Daoy (cell line): ENCODE measurements around the gene UCP1. TPM values are rescaled to one million over a fixed set of nuclear protein-coding genes. Genes with fewer than 3 reads are reported as not detected.

ENCODE experiments used
- DNase-seq: peaks from one replicate; pipeline ENCODE4 v3.0.0-alpha.2; 2015; ENCODE audit warnings: low read depth
- total RNA-seq: library from RNA; depleted of rRNA; stranded (reverse); fragments of >200 nt; shearing (Covaris generic); gene quantifications from 2 replicates; pipeline ENCODE4 v1.2.3, GENCODE V29; 2014; rRNA removed

The UCP1 gene, protein sequence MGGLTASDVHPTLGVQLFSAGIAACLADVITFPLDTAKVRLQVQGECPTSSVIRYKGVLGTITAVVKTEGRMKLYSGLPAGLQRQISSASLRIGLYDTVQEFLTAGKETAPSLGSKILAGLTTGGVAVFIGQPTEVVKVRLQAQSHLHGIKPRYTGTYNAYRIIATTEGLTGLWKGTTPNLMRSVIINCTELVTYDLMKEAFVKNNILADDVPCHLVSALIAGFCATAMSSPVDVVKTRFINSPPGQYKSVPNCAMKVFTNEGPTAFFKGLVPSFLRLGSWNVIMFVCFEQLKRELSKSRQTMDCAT
- total RNA-seq = 0.34 TPM in 1 of 2 replicates, not detected in the other

DNA sequence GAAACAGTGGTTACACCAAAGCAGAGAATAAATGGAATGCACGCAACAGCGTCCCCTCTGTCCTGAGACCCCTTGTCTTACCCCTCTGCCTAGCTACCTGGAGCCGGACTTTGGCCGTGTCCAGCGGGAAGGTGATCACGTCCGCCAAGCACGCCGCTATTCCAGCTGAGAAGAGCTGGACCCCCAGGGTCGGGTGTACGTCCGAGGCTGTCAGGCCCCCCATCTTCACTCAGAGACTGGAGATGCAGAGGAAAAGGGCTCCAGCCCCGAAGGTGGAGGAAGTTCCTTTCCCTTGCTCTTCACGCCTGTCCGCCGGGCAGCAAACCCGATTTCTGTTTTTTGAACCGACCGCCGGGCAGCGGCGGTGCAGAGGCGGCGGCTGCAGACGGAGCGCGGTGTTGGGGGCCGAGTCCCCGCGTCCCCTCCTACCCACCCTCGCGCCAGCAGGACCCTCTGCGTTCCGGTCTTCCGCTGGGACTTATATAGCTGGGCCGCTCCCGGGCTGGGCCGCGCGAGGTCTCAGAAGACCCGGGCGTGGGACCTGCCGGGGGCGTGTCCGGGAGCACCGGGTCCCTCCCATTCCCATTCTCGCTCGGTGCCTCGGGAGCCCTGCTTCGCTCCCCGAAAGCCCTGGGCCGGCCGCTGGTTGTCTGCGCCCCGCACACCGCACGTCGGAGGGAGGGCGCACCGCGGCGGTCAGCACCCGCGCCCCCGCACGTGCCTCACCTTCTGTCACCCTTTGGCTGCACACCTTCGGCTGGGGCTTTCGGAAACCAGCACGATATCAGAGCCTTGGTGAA, at the start of gene UCP1:
TSS of gene UCP1 (minus strand) at position 455 of the 800 bp plus-strand sequence. CDS start at position 223, 232 bp downstream.
- peak; percentile 18 for DNase-seq

DNA sequence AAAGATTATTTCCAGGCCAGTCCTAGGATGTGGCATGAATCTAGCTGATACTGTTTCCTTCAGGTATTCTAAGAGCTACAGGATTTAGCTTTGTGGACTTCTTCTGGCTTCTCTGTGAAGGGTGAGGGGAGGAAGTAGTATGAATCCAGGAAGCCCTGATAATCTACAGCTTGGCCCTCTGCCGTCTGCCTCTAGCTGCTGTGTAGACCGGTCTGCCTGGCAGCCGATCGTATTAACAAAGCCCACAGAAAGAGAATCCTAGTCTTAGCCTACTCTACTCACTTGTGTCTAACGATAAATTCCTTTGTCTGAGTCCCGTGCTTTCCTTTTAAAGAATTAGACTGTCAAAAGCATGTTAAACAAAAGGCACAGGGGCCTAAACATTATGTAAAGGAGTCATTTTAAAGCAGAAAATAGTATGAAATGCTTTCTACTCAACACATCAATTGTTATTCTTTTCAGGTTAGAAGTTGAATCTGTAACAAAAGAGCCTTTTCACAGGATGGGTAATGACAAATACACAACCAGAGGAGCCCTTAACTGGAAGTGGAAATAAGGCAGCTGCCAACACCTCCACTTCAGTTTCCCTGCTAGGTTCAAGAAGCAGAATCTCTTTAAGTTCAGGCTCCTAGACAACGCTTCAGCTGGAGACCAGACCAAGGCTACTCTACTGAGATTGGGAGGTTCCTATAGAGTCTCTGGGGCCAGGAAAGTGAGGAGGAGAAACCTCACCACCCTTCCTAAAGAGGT, 48.9 kb upstream of the UCP1 start:
- DNase-seq = no peak

DNA sequence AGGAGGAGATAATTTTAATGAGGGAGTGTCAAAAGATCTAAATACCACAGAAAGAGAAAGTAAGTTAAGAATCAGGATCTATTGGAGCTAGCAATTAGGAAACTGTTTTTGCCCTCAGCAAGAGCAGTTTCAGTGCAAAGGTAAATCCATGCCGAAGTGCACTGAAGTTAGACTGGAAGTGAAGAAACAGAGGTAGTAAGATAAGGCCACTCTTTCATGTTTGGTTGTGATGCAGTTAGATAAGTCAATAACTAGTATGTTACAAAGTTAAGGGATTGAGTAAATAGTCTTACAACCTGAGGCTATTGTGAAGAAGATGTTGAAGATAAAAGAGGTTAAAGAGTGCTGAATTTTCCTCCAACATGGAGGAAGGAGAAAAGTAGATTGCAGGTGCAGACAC, 46.7 kb upstream of the UCP1 start:
- DNase-seq = no peak

DNA sequence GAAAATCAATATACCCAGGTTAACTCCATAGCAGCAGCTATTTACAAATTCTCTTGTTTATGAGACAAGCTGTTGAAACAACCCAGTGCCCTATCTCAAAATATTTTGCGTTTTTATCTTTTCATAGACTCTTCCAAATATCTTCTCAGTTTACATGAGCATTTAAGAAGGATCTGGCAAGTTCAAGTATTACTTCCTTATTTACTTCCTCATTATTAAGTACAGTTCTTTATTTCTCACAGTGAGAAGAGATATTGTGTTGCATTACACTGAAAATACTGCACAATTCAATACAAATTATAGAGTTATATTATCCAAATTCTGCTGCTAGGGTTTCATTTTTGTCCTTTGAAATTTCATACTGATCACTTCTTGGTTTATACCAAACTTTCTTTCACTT, 43.6 kb upstream of the UCP1 start:
- no peak for DNase-seq

DNA sequence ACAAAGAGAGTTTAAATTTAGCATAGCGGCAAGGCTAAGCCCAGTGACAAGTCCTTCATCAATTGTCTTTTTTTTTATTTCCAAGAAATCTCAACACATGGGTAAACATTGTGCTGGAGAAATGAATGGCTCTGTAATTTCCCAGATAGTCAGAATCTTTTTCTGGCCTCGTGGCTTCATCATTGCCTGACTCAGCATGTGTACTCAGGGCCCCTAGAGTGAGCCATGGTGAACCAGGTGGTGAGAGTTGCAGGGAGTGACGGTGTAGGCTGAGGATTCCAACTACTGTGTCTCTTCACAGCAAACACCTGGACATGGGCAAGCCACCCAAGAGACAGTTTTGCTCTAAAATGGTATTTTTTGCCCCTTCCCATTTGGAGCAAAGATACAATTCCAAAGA, 43.1 kb upstream of the UCP1 start:
- peak; percentile 6 for DNase-seq

DNA sequence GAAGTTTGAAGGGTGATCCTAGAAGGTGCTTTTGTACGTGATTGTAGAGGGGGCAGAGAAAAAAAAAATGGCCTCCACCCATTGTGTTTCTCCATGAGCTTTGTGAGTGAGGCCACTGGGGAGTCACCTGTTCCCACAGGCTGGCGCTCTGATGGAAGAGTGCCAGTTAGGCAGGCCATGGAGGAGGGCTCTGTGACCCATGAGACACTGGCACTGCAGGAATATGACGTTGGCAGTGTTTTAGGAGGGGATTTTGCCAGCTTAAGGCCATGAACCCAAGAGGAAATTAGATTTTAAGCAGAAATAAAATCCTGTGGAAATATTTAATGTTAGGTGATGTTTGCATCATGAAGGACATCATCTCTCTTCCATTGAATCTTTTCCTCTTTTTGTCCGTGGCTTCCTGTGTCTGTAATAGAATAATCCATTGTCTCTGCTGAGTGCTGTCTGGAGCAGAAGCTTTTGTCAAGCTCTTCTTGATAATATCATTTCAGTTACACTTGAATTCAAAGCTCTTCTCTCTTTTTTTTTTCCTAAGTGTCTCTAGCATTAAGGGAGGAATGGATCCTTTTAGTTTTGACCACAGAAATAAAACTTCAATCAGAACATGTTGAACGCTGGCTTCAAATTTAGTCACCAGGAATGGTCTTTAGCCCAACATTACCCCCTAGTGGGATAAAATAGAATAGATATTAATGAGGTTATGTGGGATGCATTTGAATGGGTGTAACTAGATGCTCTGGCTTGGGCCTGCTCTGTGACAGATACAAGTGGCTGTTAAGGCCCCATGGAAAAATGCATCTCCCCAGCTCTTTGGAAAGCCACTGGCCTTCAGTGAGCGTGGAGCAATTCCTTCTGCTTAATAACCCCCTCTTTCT, 41.0 kb upstream of the UCP1 start:
- DNase-seq = peak; percentile 8

DNA sequence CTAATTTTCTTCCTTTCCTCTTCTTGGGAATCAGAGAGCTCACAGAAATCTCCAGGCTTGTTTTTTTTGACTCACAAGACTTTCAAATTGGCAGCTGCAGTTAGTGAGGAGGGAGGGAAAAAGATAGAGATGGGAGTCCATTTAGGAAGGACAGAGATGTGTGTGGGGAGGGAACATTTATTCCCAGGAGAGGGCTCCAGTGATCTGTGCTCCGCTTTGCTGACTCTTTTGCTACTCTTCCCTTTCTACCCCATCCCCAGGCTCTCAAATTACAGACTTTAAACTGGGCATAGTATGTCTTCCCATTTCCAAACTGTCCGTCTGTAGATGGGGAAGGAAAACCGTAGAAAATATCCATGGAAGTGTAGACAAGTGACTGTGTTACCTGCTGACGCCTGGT, 39.1 kb upstream of the UCP1 start:
- DNase-seq = no peak

DNA sequence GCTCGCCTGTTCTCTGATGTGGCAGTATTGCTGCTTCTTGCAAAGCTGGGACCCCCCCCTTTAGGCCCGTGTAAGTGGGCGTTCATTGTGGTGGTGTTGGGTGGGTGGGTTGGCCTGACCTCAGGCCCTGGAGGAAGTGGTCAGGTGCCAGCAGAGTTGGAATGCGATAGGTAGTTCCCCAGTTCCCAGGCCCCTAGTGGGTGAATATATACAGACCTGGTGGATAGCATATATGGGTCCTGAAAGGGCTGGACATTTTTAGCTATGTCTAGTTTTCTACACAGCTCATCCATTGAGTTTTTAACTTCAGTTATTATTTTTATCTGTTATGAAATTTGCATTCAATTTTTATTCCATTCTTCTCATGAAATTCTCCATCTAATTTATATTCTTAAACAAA, 35.8 kb upstream of the UCP1 start:
- no peak for DNase-seq

DNA sequence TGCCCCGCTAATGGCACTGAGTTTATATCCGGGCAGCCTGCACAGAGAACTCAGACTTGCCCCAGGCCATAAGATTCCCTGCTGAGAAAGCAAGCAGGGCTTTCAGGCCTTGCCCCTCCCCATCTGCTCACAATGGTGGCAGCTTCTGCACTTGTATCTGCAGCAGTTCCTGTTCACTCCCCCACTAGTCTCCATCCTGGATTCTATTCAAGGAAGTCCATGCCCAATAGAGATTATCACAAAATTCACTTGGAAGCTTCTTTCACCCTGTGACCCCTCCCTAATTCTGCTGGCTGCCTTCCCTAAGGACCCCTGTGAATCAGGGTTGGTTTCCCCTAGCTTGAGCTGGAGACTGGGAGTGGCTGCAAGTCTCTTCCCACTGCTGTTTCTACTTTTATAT, 34.5 kb upstream of the UCP1 start:
- DNase-seq = peak; percentile 1

DNA sequence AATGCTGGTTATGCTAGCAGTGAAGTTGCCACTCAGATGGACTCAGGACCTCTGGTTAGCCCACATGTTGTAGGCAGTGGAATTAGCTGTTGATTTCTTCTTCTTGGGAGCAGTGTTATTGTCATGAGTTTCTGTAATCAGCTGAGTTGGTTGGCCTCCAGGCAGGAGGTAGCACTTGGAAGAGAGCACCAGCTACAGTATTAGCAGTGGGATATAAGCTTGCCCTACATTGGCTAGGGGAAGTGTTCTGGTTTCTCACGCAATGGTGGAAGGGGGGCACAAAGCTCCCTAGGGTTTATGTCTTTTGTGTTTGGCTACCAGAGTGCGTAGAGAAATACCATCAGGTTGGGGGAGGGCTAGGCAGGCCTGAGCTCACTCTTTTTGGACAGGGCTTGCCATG, 34.0 kb upstream of the UCP1 start:
- DNase-seq = no peak

DNA sequence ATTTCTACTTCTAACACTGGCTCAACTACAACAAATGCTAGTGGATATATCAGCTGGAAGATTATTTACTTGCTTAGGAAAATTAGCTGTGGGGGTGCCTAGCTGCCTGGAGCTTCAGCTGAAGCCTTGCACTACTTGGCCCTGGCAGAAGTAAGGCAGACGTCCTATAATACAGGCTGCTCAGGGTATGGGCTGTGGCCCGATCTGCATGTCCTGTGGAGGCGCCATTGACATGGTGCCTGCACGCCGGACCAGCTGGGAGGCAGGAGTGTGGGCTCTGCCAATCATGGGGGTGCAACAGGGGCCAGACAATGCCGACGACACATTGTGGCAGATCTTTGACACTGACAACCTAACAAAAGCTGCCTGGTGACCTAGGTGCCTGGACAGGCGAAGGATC, 31.6 kb upstream of the UCP1 start:
- DNase-seq = no peak

DNA sequence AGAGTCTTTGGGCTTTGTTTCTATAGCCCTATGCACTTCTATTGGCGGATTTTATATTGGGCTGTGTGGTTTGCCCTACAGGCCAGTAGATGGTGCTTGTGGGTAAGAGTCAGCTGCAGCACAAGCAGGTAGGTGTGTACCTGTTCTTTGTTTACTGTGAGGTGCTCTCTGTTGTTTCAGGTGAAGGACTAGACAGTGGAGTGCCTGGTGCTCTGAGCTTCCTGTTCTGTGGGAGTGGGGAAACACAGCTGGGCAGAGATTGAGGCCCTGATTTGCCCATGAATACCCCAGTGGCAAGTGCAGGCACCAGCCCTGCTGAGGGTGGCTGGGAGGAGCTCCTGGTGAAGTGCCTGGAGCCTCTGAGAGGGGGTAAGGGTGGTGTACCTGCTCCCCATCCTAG, 26.3 kb upstream of the UCP1 start:
- no peak for DNase-seq

DNA sequence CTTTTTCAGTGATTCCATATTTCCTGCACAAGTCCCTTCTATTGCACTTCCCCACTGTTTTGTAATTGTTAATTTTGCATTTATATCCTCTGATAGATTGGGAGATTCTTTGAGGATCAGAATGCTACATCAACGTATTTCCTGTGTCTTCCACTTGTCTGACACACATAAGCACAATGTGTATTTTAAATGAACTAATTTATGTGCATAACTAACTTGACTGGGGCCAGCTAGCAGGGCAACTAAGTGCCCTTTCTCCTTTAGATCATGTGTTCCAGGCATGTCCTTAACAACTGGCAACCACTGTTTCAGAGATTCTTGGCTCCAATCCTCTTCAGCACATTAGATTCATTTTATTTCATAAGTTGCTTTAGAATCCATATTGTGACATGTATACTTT, 15.7 kb upstream of the UCP1 start:
- DNase-seq = no peak

DNA sequence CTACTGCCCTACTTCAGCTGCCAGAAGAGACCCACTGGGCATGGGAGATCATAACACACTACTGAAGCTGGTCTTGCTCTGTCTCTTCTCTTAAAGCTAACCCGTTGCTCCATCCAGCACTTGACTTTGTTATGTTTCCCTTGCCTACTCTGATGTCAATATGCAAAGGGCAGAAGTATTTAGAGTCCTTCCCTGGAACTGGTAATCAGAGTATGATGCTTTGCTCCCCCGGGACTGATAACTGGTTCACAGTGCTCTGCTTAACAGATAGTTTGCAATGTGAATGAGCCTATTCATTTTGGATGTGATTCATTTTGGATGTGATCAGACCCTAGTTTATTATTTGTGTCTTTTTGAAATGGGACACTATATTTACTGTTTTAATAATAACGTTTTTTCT, 12.3 kb upstream of the UCP1 start:
- DNase-seq = no peak

DNA sequence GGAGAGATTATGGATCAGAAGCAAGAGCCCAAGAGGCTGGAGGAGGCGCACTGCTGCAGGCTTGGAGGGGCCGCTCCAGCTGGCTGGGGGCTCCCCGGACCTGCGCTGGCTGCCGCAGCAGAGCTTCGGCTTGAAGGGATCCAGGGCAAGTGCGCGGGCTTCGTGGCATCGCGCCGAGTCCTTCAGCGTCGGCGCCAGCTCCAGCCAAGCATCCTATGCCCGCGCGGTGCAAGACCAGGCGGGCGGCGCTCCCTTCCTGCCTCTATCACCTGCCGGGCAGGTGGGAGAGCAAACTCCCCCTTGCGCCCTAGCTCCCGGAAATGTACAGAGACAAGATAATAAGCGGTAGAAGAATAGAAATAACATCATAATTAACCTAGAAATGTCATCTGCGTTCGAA, 10.5 kb upstream of the UCP1 start:
- no peak for DNase-seq

DNA sequence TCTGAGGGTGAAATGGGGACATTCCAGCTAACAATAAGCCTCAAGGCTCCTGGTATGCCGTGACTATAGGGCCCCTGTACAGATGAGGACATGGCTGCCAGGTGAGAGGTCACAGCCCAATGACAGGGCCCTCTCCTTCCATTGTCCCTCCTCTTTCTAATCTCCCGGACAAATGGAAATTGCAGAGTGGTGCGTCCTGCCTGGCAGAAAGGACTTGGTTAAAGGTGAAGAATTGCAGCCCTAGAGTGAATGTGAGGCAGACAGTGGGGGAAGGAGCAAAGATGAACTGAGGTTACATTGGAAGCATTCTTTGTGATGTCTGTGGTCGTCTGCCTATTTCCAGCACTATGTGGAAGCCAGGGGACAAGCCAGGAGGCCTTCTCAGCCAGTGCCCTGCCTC, 6.7 kb upstream of the UCP1 start:
- no peak for DNase-seq

DNA sequence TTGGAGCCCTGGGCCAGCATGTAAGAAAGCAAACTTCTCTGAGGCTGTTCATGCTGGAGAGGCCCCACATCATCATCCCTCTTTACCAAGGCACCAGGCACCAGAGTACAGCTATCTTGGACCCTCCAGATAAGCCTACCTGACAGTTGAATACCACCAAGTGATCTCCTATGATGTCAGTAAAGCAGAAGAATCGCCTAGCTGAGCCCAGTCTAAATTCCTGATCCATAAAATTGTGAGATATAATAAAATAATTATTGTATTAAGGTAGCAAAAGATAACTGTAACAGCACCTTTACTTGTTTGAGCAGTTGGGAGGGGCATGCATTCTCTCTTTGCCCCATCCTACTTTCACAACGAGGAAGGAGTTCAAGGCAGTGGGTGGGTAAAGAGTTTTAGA, 2.9 kb upstream of the UCP1 start:
- DNase-seq = no peak

DNA sequence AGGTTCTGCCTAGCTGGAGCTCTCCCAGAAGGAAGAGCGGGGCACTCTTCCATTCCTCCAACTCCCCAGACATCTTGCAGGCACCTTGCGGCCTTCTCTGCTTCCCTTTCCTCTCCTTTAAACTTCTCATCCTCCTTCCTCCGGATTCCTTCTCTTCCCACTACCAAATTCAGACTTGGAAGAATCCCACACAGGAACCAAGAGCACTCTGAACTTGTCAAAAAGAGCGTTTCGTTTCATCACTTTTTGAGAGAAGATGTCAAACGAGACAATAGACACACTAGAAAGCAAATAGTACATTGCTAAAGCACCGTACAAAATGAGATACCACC, 512 bp upstream of the UCP1 start:
- DNase-seq = no peak

DNA sequence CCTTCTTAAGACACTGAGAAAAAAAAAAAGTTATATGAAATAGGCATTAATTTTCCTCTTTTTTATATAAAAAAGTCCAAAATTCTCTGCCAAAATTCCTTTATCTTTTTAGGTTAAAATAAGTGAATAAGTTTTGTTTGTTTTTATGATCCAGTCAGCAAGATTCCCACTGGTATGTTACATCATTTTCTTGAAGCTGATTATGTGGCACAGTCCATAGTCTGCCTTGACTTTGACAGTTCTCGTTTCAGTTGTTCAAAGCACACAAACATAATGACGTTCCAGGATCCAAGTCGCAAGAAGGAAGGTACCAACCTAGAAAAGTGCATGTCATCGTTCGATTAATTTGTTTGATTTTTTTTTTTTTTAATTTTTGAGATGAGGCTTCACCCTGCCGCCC, 9.1 kb downstream of the UCP1 start:
- no peak for DNase-seq

DNA sequence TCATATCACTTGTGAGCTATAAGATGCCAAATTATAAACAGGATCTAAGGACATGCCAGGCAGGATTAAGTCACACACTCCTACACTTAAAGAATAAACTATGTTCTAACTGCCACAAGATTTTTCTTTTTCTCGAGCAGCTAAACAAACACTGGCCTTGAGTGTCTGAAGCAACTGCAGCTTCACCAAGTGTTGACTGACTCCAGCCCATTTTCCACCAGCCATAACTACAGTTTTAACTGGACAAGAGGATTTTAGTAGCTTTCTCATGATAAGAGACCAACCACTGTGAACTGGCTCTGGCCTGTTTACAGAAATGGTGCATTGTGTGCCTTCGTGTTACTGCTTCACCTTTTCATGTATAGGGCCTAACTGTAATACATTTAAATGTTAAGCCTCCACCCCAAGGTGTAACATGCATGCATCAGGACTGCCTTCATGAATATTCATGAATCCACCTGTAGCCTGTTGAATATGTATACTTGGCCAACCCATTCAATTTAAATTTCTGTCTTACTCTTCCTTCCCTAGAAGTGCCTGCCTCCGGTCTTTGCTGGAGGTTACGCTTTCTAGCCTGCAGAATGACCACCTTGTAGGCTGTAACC, 10.8 kb downstream of the UCP1 start:
- DNase-seq = no peak

DNA sequence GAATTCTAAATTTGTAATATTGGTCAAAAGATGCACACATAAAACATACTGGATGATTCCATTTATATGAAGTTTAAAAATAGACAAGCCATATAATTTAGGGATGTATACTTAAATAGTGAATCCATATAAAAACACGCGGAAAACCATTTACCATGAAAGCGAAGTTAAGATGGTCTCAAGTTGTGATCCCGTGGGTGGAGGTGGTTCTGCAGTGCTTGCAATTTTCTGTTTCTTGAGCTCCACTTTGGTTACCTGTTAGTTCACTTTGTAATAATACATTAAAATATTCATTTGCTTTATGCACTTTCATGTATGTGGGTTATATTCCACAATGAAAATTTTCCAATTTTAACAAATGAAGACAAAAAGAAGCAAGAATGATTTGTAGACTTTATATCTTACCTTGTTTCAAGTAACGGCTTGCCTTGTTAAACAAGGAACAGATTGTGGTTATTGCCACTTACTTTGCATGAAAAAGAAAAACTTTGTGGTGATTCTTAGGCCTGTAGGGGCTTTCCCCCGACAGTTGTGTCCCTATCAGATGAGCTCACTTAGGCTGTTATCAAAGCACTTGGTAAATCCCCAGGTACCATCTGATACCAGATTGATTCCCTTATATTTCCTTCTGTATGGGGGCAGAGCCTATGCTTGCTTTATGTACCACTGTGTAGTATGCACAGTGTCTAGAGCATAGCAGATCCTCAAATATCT, 12.2 kb downstream of the UCP1 start:
- no peak for DNase-seq
